Mesenchymal stem cell (in vitro differentiated cells and primary cell): ENCODE measurements around the gene HK1.
"Not testable (repeated sequence)": the region's sequence is repeated elsewhere in the genome, so short reads cannot be mapped to it uniquely, and the experiment has no call there.

Source experiments
- DNase-seq: peaks from one replicate; pipeline ENCODE4 v3.0.0-alpha.2; 2013
- H2AFZ ChIP-seq: one replicate; pipeline ENCODE4 v1.6.1; 2013; ENCODE audit warnings: low read depth, mild to moderate bottlenecking, control low read depth, inconsistent platforms, low read length, moderate library complexity
- H2AK5ac ChIP-seq: 2 replicates; pipeline ENCODE4 v1.6.1; 2013; ENCODE audit warnings: low read length, moderate library complexity, mild to moderate bottlenecking, inconsistent platforms; ENCODE audit not compliant: severe bottlenecking
- H2BK120ac ChIP-seq: one replicate; pipeline ENCODE4 v1.6.1; 2013; ENCODE audit warnings: low read depth, mild to moderate bottlenecking, inconsistent platforms, low read length, moderate library complexity
- H2BK12ac ChIP-seq, 2 experiments: one replicate each; pipeline ENCODE4 v1.6.1; 2013; ENCODE audit warnings: inconsistent platforms in 2 of 2, low read length in 2 of 2, mild to moderate bottlenecking in 2 of 2, moderate library complexity in 2 of 2, control low read depth in 1 of 2
- H2BK15ac ChIP-seq: one replicate; pipeline ENCODE4 v1.6.1; 2013; ENCODE audit warnings: mild to moderate bottlenecking, low read depth, inconsistent platforms; ENCODE audit not compliant: poor library complexity, severe bottlenecking
- H2BK5ac ChIP-seq: 2 replicates; pipeline ENCODE4 v1.6.1; 2013; ENCODE audit warnings: low read depth, mild to moderate bottlenecking, low read length, control low read depth, inconsistent platforms; ENCODE audit not compliant: poor library complexity, severe bottlenecking
- H3K14ac ChIP-seq, 2 experiments: one replicate each; pipeline ENCODE4 v1.6.1; 2013; ENCODE audit warnings: inconsistent platforms in 2 of 2, low read length in 2 of 2, control low read depth in 1 of 2, mild to moderate bottlenecking in 1 of 2, moderate library complexity in 1 of 2
- H3K18ac ChIP-seq, 2 experiments: one replicate each; pipeline ENCODE4 v1.6.1; 2013; ENCODE audit warnings: inconsistent platforms in 2 of 2, low read length in 2 of 2, control low read depth in 1 of 2, low read depth in 1 of 2, mild to moderate bottlenecking in 1 of 2
- H3K23ac ChIP-seq, 2 experiments: one replicate each; pipeline ENCODE4 v1.6.1; 2013; ENCODE audit warnings: inconsistent platforms in 2 of 2, low read length in 2 of 2, mild to moderate bottlenecking in 2 of 2, moderate library complexity in 2 of 2, control low read depth in 1 of 2
- H3K27ac ChIP-seq: 2 replicates; pipeline ENCODE4 v1.5.1; 2013; ENCODE audit warnings: mild to moderate bottlenecking, moderate library complexity, low read length, control low read depth, inconsistent platforms; ENCODE audit not compliant: poor library complexity, severe bottlenecking
- H3K27me3 ChIP-seq, 2 experiments: 2 replicates each; pipeline versions ENCODE4 v1.6.1 to v1.7.0; 2013; ENCODE audit warnings: low read length in 2 of 2, mild to moderate bottlenecking in 2 of 2, moderate library complexity in 2 of 2, control low read depth in 1 of 2, inconsistent platforms in 1 of 2; ENCODE audit not compliant: control insufficient read depth in 1 of 2, insufficient read depth in 1 of 2
- H3K36me3 ChIP-seq, 2 experiments: 2 replicates each; pipeline versions ENCODE4 v1.6.1 to v1.7.0; 2013; ENCODE audit warnings: low read length in 2 of 2, control low read depth in 1 of 2, inconsistent platforms in 1 of 2, low read depth in 1 of 2, mild to moderate bottlenecking in 1 of 2; ENCODE audit not compliant: insufficient read depth in 2 of 2, control insufficient read depth in 1 of 2
- H3K4ac ChIP-seq, 2 experiments: one replicate each; pipeline ENCODE4 v1.6.1; 2013; ENCODE audit warnings: inconsistent platforms in 2 of 2, low read length in 2 of 2, mild to moderate bottlenecking in 2 of 2, moderate library complexity in 2 of 2, control low read depth in 1 of 2, low read depth in 1 of 2
- H3K4me1 ChIP-seq: 2 replicates; pipeline ENCODE4 v1.6.1; 2013; ENCODE audit warnings: low read depth, low read length, control low read depth; ENCODE audit not compliant: control insufficient read depth, insufficient read depth
- H3K4me2 ChIP-seq: 2 replicates; pipeline ENCODE4 v1.6.1; 2013; ENCODE audit warnings: low read length, mild to moderate bottlenecking, inconsistent platforms; ENCODE audit not compliant: poor library complexity, severe bottlenecking
- H3K4me3 ChIP-seq, 2 experiments: 2 replicates each; pipeline versions ENCODE4 v1.5.1 to v1.7.0; 2013; ENCODE audit warnings: low read length in 2 of 2, mild to moderate bottlenecking in 2 of 2, control low read depth in 1 of 2, low read depth in 1 of 2; ENCODE audit not compliant: insufficient read depth in 1 of 2
- H3K79me1 ChIP-seq: replicated peaks from 2 replicates; pipeline ENCODE4 v1.6.1; 2013; ENCODE audit warnings: mild to moderate bottlenecking, control low read depth, low read length, inconsistent platforms; ENCODE audit not compliant: poor library complexity, severe bottlenecking
- H3K9ac ChIP-seq: 2 replicates; pipeline ENCODE4 v1.7.0; 2013; ENCODE audit warnings: mild to moderate bottlenecking, low read length, moderate library complexity
- H3K9me3 ChIP-seq: 2 replicates; pipeline ENCODE4 v1.7.0; 2013; ENCODE audit warnings: mild to moderate bottlenecking, low read length; ENCODE audit not compliant: control insufficient read depth
- H4K8ac ChIP-seq: one replicate; pipeline ENCODE4 v1.6.1; 2013; ENCODE audit warnings: inconsistent platforms, mild to moderate bottlenecking, low read length, moderate library complexity
- H4K91ac ChIP-seq: one replicate; pipeline ENCODE4 v1.6.1; 2013; ENCODE audit warnings: mild to moderate bottlenecking, low read length, inconsistent platforms
- WGBS: methylation state at CpG from one replicate; pipeline ENCODE4 v1.1.7; 2013; ENCODE audit warnings: mixed read lengths; 5-methylcytosine and 5-hydroxymethylcytosine counted together

The HK1 gene

GRCh38 chr10:69303632-69304051 is 25.3 kb downstream of the HK1 start:
- no peak overlapping the region for H3K14ac ChIP-seq
- WGBS = 90% methylated on average over 3 of the region's 3 CpGs
- no peak overlapping the region for H4K8ac ChIP-seq
- no peak overlapping the region for H3K9ac ChIP-seq
- no peaks in the 10 kb centered on the region for H3K79me1 ChIP-seq
- no peak overlapping the region for H2BK120ac ChIP-seq
- no peaks in the 10 kb centered on the region for H3K9me3 ChIP-seq
- no peak overlapping the region for H2BK12ac ChIP-seq
- no peak overlapping the region for H4K91ac ChIP-seq
- H3K4me3 ChIP-seq = no peak overlapping the region
- no peak for DNase-seq
- H3K36me3 ChIP-seq = no peaks in the 10 kb centered on the region
- H2BK15ac ChIP-seq = no peak overlapping the region
- H2AK5ac ChIP-seq = no peak overlapping the region
- H2BK5ac ChIP-seq = no peak overlapping the region
- H3K23ac ChIP-seq = no peak overlapping the region
- no peak overlapping the region for H3K27ac ChIP-seq
- no peak overlapping the region for H3K18ac ChIP-seq
- no peak overlapping the region for H2AFZ ChIP-seq
- H3K4ac ChIP-seq = no peak overlapping the region
- H3K27me3 ChIP-seq = peaks cover 0 to 4% of the 10 kb centered on the region in 2 experiments
- no peaks in the 10 kb centered on the region for H3K4me1 ChIP-seq
- no peak overlapping the region for H3K4me2 ChIP-seq

GRCh38 chr10:69306421-69306820 is 28.1 kb downstream of the HK1 start:
- DNase-seq = no peak
- Histone ChIP-seq H4K91ac (no peak overlapping the region), H3K9me3 (no peaks in the 10 kb centered on the region), H3K23ac (no peak overlapping the region), H4K8ac (no peak overlapping the region), H3K27ac (no peak overlapping the region), H2BK5ac (no peak overlapping the region), H3K4me1 (no peaks in the 10 kb centered on the region), H2BK120ac (no peak overlapping the region), H3K14ac (no peak overlapping the region), H3K27me3 (peaks cover 0 to 4% of the 10 kb centered on the region in 2 experiments), H2AK5ac (no peak overlapping the region), H3K4me3 (no peak overlapping the region), H2AFZ (no peak overlapping the region), H2BK12ac (no peak overlapping the region), H3K4ac (no peak overlapping the region), H3K36me3 (no peaks in the 10 kb centered on the region), H3K9ac (no peak overlapping the region), H3K4me2 (no peak overlapping the region), H2BK15ac (no peak overlapping the region), H3K79me1 (no peaks in the 10 kb centered on the region), H3K18ac (no peak overlapping the region)
- 97% methylated on average over 2 of the region's 2 CpGs for WGBS

DNA sequence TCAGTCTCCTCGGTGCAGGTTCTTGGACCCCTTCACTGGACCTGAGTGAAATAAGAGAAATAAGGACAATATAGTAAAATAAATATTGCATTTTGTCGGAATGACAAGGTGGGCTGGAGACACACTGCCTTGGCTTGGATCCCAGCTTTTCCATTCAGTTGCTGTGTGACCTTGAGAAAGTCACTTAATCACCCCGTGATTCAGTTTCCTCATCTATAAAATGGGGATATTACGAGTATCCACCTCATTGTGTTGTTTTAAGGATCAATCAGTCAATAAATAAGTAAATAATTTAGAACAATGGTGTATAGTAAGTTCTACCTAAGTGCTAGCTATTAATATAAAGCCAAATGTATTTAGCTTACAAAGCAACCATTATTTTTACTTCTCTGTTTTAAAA is 29.1 kb downstream of the HK1 start:
- Histone ChIP-seq H3K9ac (no peak overlapping the region), H3K18ac (no peak overlapping the region), H3K23ac (no peak overlapping the region), H3K79me1 (no peaks in the 10 kb centered on the region), H3K27me3 (peaks cover 0 to 4% of the 10 kb centered on the region in 2 experiments), H2AK5ac (no peak overlapping the region), H2AFZ (no peak overlapping the region), H4K91ac (no peak overlapping the region), H3K36me3 (no peaks in the 10 kb centered on the region), H2BK5ac (no peak overlapping the region), H3K27ac (no peak overlapping the region), H2BK12ac (no peak overlapping the region), H3K9me3 (no peaks in the 10 kb centered on the region), H3K4me3 (no peak overlapping the region), H2BK15ac (no peak overlapping the region), H3K4me2 (no peak overlapping the region), H4K8ac (no peak overlapping the region), H2BK120ac (no peak overlapping the region), H3K4me1 (no peaks in the 10 kb centered on the region), H3K4ac (no peak overlapping the region), H3K14ac (no peak overlapping the region)
- DNase-seq = no peak
- 92% methylated on average over 2 of the region's 4 CpGs for WGBS

- not testable (repeated sequence) for H3K9me3 ChIP-seq, H4K91ac ChIP-seq, DNase-seq, H3K9ac ChIP-seq, H2AK5ac ChIP-seq, H2BK15ac ChIP-seq, H3K4me3 ChIP-seq, H3K18ac ChIP-seq, H3K4me2 ChIP-seq, H3K4me1 ChIP-seq, H3K27me3 ChIP-seq, H3K27ac ChIP-seq, H3K79me1 ChIP-seq, H3K14ac ChIP-seq, H3K4ac ChIP-seq, H2BK5ac ChIP-seq, H2AFZ ChIP-seq, H3K36me3 ChIP-seq, H2BK12ac ChIP-seq, H2BK120ac ChIP-seq, H3K23ac ChIP-seq, H4K8ac ChIP-seq
- WGBS = 81% methylated on average over 9 of the region's 10 CpGs
These were observed 30.0 kb downstream of the HK1 start for GRCh38 chr10:69308304-69308703.
